ENCODE data around the gene ZNF521.

ZNF521 gene

DNA sequence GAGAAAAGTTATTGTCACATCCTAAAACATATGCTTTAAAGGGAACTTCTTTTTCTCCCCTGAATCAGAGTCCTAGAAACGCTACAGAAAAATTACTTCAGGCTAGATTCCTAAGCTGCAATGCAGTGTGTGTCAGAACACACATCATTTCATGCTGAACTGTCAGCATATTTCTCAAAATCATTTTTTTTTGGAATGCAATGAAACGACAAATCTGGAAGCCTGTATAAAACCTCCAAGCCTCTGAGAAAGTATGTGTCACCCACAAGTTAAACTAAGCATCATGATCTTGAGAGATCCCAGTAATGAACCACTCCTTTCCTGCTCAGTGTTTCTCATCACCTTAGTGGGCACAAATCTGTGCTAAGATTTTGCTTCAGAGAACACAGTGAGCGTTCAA, 276.2 kb downstream of the ZNF521 start:
- DNase-seq (ENCODE audit: low spot score) = no peak

DNA sequence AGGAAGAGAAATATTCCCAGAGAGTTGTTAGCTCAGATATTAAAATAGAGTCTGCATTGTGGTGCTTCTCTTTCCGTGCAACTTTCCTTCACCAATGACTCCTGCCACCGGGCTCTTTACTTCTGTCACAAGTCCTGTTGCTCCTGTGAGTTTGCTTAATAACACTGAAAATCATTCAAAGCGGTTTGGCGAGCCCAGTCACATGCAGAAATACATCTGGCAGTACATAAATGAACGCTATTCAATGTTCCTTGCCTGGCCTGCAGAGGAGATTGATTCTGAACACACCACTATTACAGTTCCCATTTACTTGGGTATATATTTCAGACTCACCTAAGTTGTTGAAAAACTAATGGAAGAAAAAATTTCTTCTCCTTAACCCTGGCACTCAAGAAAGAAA, 276.6 kb downstream of the ZNF521 start:
- DNase-seq (ENCODE audit: low spot score) = no peak

GRCh38 chr18:25074925-25075324, 277.0 kb downstream of the ZNF521 start:
- DNase-seq (ENCODE audit: low spot score) = no peak

- DNase-seq (ENCODE audit: low spot score) = no peak
These were observed 279.8 kb downstream of the ZNF521 start for GRCh38 chr18:25072205-25072604.

DNA sequence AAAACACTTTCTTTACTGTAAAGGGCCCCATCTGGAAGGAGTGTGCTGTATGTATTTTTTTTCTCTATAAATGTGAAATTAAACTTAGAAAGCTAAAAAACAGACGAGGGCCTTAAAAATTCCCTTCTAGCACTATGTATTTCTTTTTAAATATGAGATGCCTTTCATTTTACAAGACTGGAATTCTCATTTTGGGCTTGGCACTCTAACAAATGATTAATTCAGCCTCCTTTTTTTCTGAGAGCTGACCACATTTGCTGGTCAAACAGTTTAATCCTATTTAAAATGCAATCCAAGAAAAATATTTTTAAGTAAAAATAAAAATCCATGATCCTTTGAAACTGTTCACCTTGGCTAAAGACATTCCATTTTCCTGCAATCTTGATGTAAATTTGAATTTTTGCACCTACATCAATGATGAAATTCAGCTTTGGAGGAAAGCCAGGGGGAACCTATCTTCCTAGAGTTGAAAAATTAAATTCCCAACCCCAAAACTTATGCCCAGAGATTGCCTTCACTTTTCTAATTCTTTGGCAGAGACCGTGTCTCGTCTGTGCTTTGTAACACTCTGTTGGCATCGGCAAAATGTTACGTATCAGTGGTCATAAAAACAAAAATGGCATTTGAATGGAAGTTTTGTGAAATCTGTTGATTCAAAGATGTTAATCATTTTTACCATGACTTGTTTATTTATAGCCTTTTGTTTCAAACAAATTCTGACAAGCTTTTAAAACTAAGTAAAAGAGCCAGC, 284.5 kb downstream of the ZNF521 start:
- DNase-seq (ENCODE audit: low spot score) = no peak

- no peak for DNase-seq (ENCODE audit: low spot score)
These were observed 285.4 kb downstream of the ZNF521 start for GRCh38 chr18:25066516-25066915.

DNA sequence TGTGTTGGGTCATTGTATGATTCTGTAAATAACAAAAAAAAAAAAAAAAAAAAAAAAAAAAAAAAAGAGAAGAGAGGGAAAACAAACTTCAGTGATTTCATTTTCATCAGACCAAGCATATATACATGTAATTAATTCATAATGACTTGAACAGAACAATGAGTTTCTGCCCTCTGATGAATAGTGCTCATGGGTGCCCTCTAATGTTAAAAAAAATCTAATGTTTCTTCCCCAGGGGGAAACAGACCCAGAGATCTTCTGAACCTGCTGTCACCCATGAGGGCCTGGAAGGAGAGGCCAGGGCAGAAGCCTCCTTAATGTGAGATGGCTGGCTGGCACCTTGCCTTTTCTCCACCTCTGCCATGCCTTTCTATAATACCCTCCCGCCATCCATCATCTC, 289.2 kb downstream of the ZNF521 start:
- no peak for DNase-seq (ENCODE audit: low spot score)

GRCh38 chr18:25061395-25061794, 290.6 kb downstream of the ZNF521 start:
- DNase-seq (ENCODE audit: low spot score) = no peak

DNA sequence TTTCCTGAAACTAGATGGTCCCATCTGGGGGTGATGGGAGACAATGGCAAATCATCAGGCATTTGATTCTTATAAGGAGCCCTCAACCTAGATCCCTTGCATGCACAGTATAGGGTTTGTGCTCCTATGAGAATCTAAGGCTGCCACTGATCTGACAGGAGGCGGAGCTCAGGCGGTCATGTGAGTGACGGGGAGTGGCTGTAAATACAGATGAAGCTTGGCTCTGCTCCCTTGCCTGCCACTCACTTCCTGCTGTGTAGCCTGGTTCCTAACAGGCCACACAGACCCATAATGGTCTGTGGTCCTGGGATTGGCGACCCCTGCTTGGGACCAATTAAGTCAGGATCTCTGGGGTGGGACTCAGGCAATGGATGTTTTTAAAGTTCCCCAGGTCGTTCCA, 293.4 kb downstream of the ZNF521 start:
- no peak for DNase-seq (ENCODE audit: low spot score)

DNA sequence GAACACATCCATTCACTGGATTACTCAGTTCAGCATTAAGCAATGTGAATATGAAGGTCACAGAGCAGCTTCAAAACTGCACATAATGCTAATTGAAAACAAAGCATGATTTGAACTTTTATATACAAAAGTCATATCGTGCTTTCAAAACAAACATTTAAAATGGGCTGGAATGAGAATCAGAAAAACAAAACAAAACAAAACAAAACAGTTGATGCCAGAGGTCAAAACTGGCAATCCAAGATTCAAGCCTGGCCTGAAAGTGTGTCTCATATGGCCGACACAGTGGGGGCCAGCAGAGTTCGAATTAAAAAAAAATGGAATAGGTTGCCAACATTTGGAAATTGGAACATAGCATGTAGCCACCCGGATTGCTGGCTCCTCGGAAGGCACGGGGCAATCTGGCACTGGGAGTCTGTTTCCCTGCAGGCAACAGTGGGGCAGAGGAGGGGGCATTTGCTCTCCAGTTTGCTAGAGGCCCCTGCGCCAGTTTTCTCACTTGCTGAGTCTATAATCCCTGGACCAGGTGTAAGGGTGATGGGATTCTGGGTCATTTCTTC, 294.4 kb downstream of the ZNF521 start:
- DNase-seq (ENCODE audit: low spot score) = no peak

DNA sequence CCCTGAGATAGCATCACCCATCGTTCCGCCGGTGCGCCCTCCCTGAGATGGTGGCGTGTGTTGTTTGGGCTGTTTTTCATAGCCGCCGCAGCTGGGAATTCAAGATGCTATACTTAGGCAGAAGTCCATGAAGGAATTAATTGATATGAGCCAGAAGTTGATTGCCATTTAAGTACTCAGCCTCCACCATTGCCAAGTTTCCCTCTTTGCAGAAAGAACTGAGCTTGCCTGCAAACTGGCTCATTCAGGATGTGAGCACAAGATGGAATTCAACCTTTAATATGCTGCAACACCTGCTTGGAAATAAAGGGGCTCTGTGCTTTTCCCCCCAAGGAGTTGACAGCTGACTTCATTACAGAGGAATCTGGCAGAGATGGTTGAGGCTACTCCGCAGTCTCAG, 295.5 kb downstream of the ZNF521 start:
- no peak for DNase-seq (ENCODE audit: low spot score)

GRCh38 chr18:25055076-25055475, 296.9 kb downstream of the ZNF521 start:
- DNase-seq (ENCODE audit: low spot score) = no peak

DNA sequence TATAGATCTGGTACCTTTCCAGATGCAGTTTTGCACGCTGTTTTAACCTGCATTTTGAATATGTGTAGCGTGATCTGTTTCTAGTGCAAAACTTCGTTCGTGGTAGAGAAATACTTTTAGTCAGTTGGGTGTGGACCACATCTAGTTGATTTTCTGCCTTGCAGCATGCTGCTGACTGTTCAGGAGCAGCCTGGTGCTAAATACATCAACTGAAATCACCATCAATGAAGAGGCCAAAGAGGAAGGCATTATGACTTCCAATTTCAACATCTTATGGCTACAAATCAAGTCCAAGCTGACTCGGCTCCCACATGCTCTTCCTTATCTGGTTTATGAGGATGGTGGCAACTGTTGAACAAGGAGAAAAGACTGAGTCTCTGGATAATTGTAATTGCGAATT, 298.5 kb downstream of the ZNF521 start:
- no peak for DNase-seq (ENCODE audit: low spot score)

DNA sequence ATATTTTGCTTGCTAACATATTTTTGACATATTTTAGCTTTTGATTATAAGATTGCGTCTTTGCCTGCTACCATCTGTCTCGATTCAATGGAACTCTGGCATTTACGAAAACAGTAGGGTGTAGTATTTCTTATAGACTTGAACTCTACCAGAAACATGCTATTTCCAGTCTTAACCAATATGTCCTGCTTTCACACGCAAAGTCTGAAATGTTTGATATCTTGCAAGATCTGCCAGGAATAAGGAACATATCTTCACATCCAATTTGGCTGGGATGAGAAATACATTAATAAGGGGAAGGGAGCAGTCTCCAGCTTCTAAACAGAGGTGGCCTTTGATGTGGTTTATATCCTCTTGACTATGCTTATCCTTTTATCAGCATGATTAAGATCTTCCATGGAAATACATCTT, 299.4 kb downstream of the ZNF521 start:
- no peak for DNase-seq (ENCODE audit: low spot score)

- no peak for DNase-seq (ENCODE audit: low spot score)
These were observed 301.4 kb downstream of the ZNF521 start for GRCh38 chr18:25050605-25051004.

DNA sequence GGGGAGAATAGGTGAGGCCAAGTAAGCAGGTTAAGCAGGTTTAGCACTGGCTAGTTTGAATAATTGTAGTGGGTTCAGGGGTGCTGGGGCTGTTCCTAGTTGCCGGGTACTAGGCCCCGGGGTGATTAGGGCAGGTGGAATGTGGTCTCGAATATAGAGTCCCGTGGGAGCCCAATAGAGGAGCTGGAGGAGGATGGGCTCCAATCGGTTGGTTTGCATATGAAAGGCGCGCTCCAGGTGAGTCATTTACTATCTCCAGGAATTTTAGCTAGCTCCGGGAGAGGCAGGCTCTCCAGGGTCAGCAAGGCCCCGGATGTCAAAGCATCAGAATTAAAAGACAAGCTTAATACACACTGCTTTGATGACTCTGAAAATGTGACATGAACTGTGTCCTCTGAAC, 304.0 kb downstream of the ZNF521 start:
- DNase-seq (ENCODE audit: low spot score) = no peak

DNA sequence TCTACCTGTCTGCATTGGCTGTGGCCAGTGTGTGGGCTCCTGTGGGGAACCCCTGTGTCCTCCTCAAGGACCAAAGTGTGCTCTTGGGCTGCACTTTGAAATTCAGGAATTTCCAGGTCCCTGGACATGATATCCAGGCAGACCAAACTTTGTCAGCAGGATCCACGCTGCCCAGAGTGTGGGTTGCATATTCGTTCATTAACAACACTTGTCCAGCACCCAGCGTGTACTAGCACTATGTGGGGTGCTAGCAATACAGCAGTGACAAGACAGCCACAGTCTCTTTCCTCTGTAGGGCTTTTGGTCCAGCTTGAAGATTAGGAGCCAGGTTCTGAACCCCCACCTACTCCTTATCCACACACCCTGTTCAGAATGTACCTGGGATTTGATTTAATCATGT, 304.5 kb downstream of the ZNF521 start:
- DNase-seq (ENCODE audit: low spot score) = no peak

DNA sequence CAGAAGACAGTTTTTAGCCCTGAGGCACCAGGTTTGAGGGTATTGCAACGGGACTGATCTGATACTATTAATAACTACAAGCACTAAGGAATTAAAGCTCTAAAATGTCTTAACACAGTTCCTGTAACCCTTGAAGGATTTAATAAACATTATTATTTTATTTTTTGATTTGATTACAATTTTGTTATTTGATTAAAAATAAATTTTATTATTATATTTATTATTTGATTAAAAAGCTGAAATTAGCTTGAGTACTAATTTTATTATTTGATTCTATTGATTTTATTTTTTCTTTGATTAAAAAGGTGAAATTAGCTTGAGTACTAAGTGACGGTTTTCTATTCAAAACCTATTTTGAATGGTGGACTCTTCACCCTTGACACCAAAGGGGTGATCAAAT, 307.3 kb downstream of the ZNF521 start:
- DNase-seq (ENCODE audit: low spot score) = no peak

DNA sequence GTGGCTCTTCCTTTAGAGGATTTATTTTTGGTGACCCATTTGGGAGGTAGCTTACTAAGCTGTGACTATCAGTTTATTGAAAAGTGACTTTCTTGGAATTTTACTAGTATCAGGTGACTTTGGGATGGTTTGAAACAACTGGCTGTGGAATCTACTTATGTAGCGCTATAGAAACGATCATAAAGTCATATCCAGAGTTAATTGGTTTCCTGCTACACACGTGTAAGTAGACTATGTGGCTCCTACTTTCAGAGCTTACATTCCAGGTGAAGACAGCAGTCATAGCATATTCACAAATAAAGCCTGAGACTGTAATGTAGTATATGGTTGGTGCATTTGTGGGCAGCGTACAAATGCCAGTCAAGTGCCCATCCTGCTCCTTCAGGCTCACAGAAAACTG, 308.9 kb downstream of the ZNF521 start:
- no peak for DNase-seq (ENCODE audit: low spot score)

DNA sequence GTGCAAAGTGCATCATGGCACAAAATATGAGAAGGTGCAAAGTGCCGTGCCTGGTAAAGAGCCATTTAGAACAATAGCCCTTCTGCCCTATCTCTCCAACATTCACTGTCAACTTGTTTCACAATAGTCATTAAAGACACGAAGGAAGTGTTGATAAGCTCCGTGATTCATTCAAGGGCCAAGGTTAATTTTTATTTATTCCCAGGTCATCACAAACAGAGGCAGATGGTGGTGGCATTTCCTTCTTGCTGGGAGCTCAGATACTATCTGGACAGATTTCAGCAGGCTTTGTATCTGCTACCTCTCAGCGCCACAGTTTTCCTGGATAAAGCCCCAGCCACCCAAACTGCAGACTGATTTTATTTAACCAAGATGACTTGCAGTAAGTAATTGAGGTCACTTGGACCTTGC, 309.3 kb downstream of the ZNF521 start:
- DNase-seq (ENCODE audit: low spot score) = no peak

DNA sequence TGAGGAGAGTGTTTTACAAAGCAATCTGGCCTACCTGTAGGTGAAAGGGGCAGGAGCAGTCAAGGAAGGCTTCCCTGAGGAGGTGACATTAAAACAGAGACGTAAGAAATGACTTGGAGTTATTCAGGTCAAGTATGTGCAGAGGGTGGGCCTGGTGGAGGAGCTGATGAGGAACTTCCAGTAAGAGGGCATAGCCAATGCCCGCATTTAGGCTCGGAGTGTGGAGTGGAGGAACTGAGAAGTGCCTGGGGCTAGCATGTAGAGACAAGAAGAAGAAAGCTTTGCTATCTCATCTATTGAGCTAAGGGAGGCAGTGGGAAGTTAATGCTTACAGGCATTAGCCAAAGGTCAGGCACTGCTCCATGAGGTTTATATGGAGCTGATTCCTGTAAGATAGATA, 312.2 kb downstream of the ZNF521 start:
- no peak for DNase-seq (ENCODE audit: low spot score)

- DNase-seq (ENCODE audit: low spot score) = no peak
These were observed 313.7 kb downstream of the ZNF521 start for GRCh38 chr18:25038261-25038660.

GRCh38 chr18:25033747-25034471, 318.1 kb downstream of the ZNF521 start:
- no peak for DNase-seq (ENCODE audit: low spot score)

Data from germinal center (tissue), 1 donor.